Activated T-helper 1 cell treated with anti-CD3 and anti-CD28 coated beads, Interleukin-12 subunit alpha, Interleukin-12 subunit beta, Interleukin-2, Interleukin-4 antibody, amounts not matched to agents 30 ng/mL and 10 ng/mL and 1 ng/mL, durations not matched to agents 14 hours and 24 hours and 36 hours (primary cell): ENCODE measurements around the gene CLIP1. TPM values are rescaled to one million over a fixed set of nuclear protein-coding genes. Genes with fewer than 3 reads are reported as not detected.
"Not testable (repeated sequence)": the region's sequence is repeated elsewhere in the genome, so short reads cannot be mapped to it uniquely, and the experiment has no call there.

Source experiments
- DNase-seq: peaks from one replicate; pipeline ENCODE4 v3.0.0; 2021; ENCODE audit warnings: low spot score
- H3K27ac Mint-ChIP-seq: one replicate; pipeline ENCODE4 v1.8.0; 2021; ENCODE audit warnings: mild to moderate bottlenecking, mixed read lengths
- H3K27me3 Mint-ChIP-seq: one replicate; pipeline ENCODE4 v1.8.0; 2022; ENCODE audit warnings: mild to moderate bottlenecking, moderate library complexity, mixed read lengths; ENCODE audit not compliant: insufficient read depth
- H3K36me3 Mint-ChIP-seq: one replicate; pipeline ENCODE4 v1.8.0; 2021; ENCODE audit warnings: low read depth, mixed read lengths
- H3K4me1 Mint-ChIP-seq: one replicate; pipeline ENCODE4 v1.8.0; 2021; ENCODE audit warnings: low read depth, mixed read lengths
- H3K4me3 Mint-ChIP-seq: one replicate; pipeline ENCODE4 v1.8.0; 2021; ENCODE audit warnings: mild to moderate bottlenecking, moderate library complexity, mixed read lengths
- H3K9me3 Mint-ChIP-seq: one replicate; pipeline ENCODE4 v1.8.0; 2021; ENCODE audit warnings: mixed read lengths
- intact Hi-C: fragments of 100-400 bp; cut with micrococcal nuclease; formaldehyde crosslinking; loops from one replicate; pipeline ENCODE4 v1.15.1; 2024
- total RNA-seq: library from RNA; stranded (reverse); gene quantifications from 2 replicates; pipeline ENCODE4 v1.2.3, GENCODE V29; 2022

CLIP1 gene
- total RNA-seq, 1 donor from 2014 or later, result 64.1 TPM

- no peaks in the 10 kb centered on the region for H3K9me3 Mint-ChIP-seq
- DNase-seq, result no peak
- no peak overlapping the region for H3K27ac Mint-ChIP-seq
- H3K4me3 Mint-ChIP-seq, result no peak overlapping the region
- peaks cover 35% of the 10 kb centered on the region for H3K4me1 Mint-ChIP-seq
- no peaks in the 10 kb centered on the region for H3K36me3 Mint-ChIP-seq
- H3K27me3 Mint-ChIP-seq, result no peaks in the 10 kb centered on the region
- intact Hi-C loops, result loop anchor here (5.0 kb wide), 1 partner anchor 462 kb away; no protein-coding TSS in a partner anchor
Measured at GRCh38 chr12:122454739-122455138, 32.3 kb upstream of the CLIP1 start.

- Mint-ChIP-seq H3K36me3 (no peaks in the 10 kb centered on the region), H3K4me3 (peak overlapping the region; percentile 68), H3K4me1 (peaks cover 38% of the 10 kb centered on the region), H3K27me3 (no peaks in the 10 kb centered on the region), H3K27ac (peak overlapping the region; percentile 98), H3K9me3 (no peaks in the 10 kb centered on the region)
- intact Hi-C loops, result loop anchor here (5.0 kb wide), 1 partner anchor 462 kb away; no protein-coding TSS in a partner anchor
- no peak for DNase-seq
Measured at GRCh38 chr12:122454250-122454721, 31.8 kb upstream of the CLIP1 start.

GRCh38 chr12:122452701-122453285 lies 30.3 kb upstream of the CLIP1 start:
- peak overlapping the region; percentile 78 for H3K4me3 Mint-ChIP-seq
- H3K36me3 Mint-ChIP-seq, result no peaks in the 10 kb centered on the region
- DNase-seq, result no peak
- H3K9me3 Mint-ChIP-seq, result no peaks in the 10 kb centered on the region
- intact Hi-C loops, result loop anchor here (1.0 to 5.0 kb wide), 5 partner anchors 19 to 460 kb away; partner anchors contain the start of genes CLIP1 and ZCCHC8
- peaks cover 38% of the 10 kb centered on the region for H3K4me1 Mint-ChIP-seq
- no peaks in the 10 kb centered on the region for H3K27me3 Mint-ChIP-seq
- peak overlapping the region; percentile 98 for H3K27ac Mint-ChIP-seq

- H3K4me1 Mint-ChIP-seq, result peaks cover 32% of the 10 kb centered on the region
- H3K9me3 Mint-ChIP-seq, result no peaks in the 10 kb centered on the region
- H3K27ac Mint-ChIP-seq, result no peak overlapping the region
- no peaks in the 10 kb centered on the region for H3K36me3 Mint-ChIP-seq
- peaks cover 9% of the 10 kb centered on the region for H3K27me3 Mint-ChIP-seq
- no peak overlapping the region for H3K4me3 Mint-ChIP-seq
- DNase-seq, result no peak
- intact Hi-C loops, result no loop called here
Measured at GRCh38 chr12:122449317-122449716, 26.8 kb upstream of the CLIP1 start.

GRCh38 chr12:122447825-122448224 lies 25.4 kb upstream of the CLIP1 start:
- H3K27me3 Mint-ChIP-seq, DNase-seq, H3K36me3 Mint-ChIP-seq, intact Hi-C loops, H3K4me3 Mint-ChIP-seq, H3K27ac Mint-ChIP-seq, H3K9me3 Mint-ChIP-seq: not testable (repeated sequence)
- H3K4me1 Mint-ChIP-seq, result peaks cover 17% of the 10 kb centered on the region

- H3K9me3 Mint-ChIP-seq, H3K36me3 Mint-ChIP-seq, H3K27ac Mint-ChIP-seq, H3K4me1 Mint-ChIP-seq, intact Hi-C loops, DNase-seq, H3K27me3 Mint-ChIP-seq, H3K4me3 Mint-ChIP-seq: not testable (repeated sequence)
Measured at GRCh38 chr12:122446390-122446789, 23.9 kb upstream of the CLIP1 start.

GRCh38 chr12:122444071-122444470 lies 21.6 kb upstream of the CLIP1 start:
- H3K27me3 Mint-ChIP-seq, result peaks cover 10% of the 10 kb centered on the region
- H3K27ac Mint-ChIP-seq, H3K9me3 Mint-ChIP-seq, H3K4me1 Mint-ChIP-seq, H3K4me3 Mint-ChIP-seq, DNase-seq, intact Hi-C loops, H3K36me3 Mint-ChIP-seq: not testable (repeated sequence)

GRCh38 chr12:122438822-122439221 lies 16.4 kb upstream of the CLIP1 start:
- H3K36me3 Mint-ChIP-seq, intact Hi-C loops, H3K27ac Mint-ChIP-seq, H3K4me3 Mint-ChIP-seq, DNase-seq, H3K9me3 Mint-ChIP-seq, H3K4me1 Mint-ChIP-seq, H3K27me3 Mint-ChIP-seq: not testable (repeated sequence)

GRCh38 chr12:122437656-122438121 lies 15.2 kb upstream of the CLIP1 start:
- Mint-ChIP-seq H3K36me3 (no peaks in the 10 kb centered on the region), H3K4me1 (no peaks in the 10 kb centered on the region), H3K27me3 (peaks cover 5% of the 10 kb centered on the region), H3K27ac (no peak overlapping the region), H3K4me3 (no peak overlapping the region), H3K9me3 (no peaks in the 10 kb centered on the region)
- no peak for DNase-seq
- intact Hi-C loops, result no loop called here

- Mint-ChIP-seq H3K9me3 (no peaks in the 10 kb centered on the region), H3K36me3 (no peaks in the 10 kb centered on the region), H3K4me3 (no peak overlapping the region), H3K4me1 (no peaks in the 10 kb centered on the region), H3K27ac (no peak overlapping the region), H3K27me3 (peaks cover 7% of the 10 kb centered on the region)
- DNase-seq, result no peak
- intact Hi-C loops, result no loop called here
Measured at GRCh38 chr12:122435186-122435585, 12.7 kb upstream of the CLIP1 start.

- H3K27ac Mint-ChIP-seq, H3K27me3 Mint-ChIP-seq, H3K36me3 Mint-ChIP-seq, intact Hi-C loops, DNase-seq, H3K4me3 Mint-ChIP-seq, H3K4me1 Mint-ChIP-seq, H3K9me3 Mint-ChIP-seq: not testable (repeated sequence)
Measured at GRCh38 chr12:122429043-122429442, 6.6 kb upstream of the CLIP1 start.

GRCh38 chr12:122427403-122427802 lies 4.9 kb upstream of the CLIP1 start:
- H3K4me1 Mint-ChIP-seq, result peaks cover 12% of the 10 kb centered on the region
- H3K36me3 Mint-ChIP-seq, result no peaks in the 10 kb centered on the region
- intact Hi-C loops, result no loop called here

GRCh38 chr12:122423258-122424165 lies 1.0 kb upstream of the CLIP1 start:
- H3K27ac Mint-ChIP-seq, result peak overlapping the region; percentile 89
- no peak for DNase-seq

More at GRCh38 chr12:122427403-122427802, 4.9 kb upstream of the CLIP1 start:
- H3K27me3 Mint-ChIP-seq, result peaks cover 4% of the 10 kb centered on the region
- no peak overlapping the region for H3K27ac Mint-ChIP-seq
- no peak for DNase-seq
- no peaks in the 10 kb centered on the region for H3K9me3 Mint-ChIP-seq
- H3K4me3 Mint-ChIP-seq, result no peak overlapping the region

More at GRCh38 chr12:122423258-122424165, 1.0 kb upstream of the CLIP1 start:
- intact Hi-C loops, result loop anchor here (1.0 to 5.0 kb wide), 4 partner anchors 47 to 197 kb away; partner anchors contain the start of genes DIABLO and VPS33A
- H3K36me3 Mint-ChIP-seq, result no peaks in the 10 kb centered on the region
- peak overlapping the region; percentile 88 for H3K4me3 Mint-ChIP-seq
- no peaks in the 10 kb centered on the region for H3K9me3 Mint-ChIP-seq
- peaks cover 24% of the 10 kb centered on the region for H3K4me1 Mint-ChIP-seq
- H3K27me3 Mint-ChIP-seq, result peaks cover 2% of the 10 kb centered on the region
